ENCODE measurements around the gene ZBTB46.

DNA sequence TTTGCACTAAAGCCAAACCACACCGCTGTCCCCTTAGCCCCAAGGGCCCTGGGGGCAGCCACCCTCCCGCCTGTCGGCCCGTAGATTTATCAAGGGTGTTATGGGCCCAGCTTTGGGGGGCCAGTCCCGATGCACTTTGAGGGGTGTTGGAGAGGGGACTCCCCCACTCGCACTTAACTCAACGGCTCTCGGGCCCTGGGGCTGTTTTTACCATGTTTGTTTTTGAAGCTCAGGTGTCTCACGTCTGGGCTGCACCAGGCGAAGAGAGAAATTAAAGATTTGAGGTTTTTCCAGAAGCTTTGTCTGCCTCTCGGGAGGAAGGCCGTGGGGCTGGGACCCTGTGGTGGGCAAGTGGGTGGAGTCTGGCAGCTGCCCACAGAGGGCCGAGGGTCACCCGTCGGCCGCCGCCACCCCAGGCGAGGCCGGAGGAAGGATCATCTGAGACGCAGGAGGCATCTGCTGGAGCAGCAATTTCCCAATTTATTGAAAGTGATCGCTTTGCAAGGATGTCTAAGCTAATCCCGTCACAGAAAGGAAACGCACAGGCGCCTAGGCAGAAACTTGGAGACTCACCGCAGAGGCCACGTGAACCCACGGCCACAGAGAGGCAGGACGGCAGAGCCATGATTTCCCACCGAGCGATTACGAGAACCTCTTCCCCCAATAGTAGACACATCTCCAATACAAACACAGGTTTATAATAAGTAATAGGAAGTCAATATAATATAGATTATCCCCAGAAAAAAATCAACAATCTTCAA, 87.7 kb downstream of the ZBTB46 start:
- TF ChIP-seq, protein P1, sequence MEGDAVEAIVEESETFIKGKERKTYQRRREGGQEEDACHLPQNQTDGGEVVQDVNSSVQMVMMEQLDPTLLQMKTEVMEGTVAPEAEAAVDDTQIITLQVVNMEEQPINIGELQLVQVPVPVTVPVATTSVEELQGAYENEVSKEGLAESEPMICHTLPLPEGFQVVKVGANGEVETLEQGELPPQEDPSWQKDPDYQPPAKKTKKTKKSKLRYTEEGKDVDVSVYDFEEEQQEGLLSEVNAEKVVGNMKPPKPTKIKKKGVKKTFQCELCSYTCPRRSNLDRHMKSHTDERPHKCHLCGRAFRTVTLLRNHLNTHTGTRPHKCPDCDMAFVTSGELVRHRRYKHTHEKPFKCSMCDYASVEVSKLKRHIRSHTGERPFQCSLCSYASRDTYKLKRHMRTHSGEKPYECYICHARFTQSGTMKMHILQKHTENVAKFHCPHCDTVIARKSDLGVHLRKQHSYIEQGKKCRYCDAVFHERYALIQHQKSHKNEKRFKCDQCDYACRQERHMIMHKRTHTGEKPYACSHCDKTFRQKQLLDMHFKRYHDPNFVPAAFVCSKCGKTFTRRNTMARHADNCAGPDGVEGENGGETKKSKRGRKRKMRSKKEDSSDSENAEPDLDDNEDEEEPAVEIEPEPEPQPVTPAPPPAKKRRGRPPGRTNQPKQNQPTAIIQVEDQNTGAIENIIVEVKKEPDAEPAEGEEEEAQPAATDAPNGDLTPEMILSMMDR (IDR thresholded peaks at IDR 0.05 in 2 of 3, conservative IDR thresholded peaks at IDR 0.05 in 1 of 3; ENCODE audit: borderline replicate concordance in 1 of 3, insufficient read depth in 1 of 3, low read depth in 2 of 3, low read length in 2 of 3): no peak
- TF ChIP-seq EZH2phosphoT487 (IDR thresholded peaks at IDR 0.05; ENCODE audit: borderline replicate concordance): no peak
- TF ChIP-seq, protein P2, sequence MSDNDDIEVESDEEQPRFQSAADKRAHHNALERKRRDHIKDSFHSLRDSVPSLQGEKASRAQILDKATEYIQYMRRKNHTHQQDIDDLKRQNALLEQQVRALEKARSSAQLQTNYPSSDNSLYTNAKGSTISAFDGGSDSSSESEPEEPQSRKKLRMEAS (IDR thresholded peaks at IDR 0.05): no peak
- TF ChIP-seq TCF7L2 (IDR thresholded peaks at IDR 0.05; ENCODE audit: borderline replicate concordance, extremely low read depth, insufficient read depth, insufficient read length): no peak
- TF ChIP-seq, protein P3, sequence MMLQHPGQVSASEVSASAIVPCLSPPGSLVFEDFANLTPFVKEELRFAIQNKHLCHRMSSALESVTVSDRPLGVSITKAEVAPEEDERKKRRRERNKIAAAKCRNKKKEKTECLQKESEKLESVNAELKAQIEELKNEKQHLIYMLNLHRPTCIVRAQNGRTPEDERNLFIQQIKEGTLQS (IDR thresholded peaks at IDR 0.05): no peak
- no peak for TF ChIP-seq POLR2AphosphoS5 (IDR thresholded peaks at IDR 0.05; ENCODE audit: low read depth, low read length)

Data from HCT116 (cell line).